HepG2 (cell line): ENCODE results near the gene ROM1. TPM values are rescaled to one million over a fixed set of nuclear protein-coding genes. Genes with fewer than 3 reads are reported as not detected.

Source experiments
- ATAC-seq: fragments of 200-7000 bp; cut with Tn5 transposase; 3 replicates; pipeline ENCODE4 v1.9.1; 2020; ENCODE audit warnings: mild to moderate bottlenecking, moderate library complexity
- BruUV-seq: library from RNA; stranded (reverse); fragments of 400-500 nt; replicated peaks from 2 replicates; lab custom pipeline; 2021; lab: Mats Ljungman, UMichigan
- CTCF ChIA-PET: fragments of 300-600 bp; formaldehyde crosslinking; extraction: SDS; loops from one replicate; lab custom pipeline; 2021; ENCODE audit warnings: low total read pairs, inconsistent platforms, low intra/inter-chr PET ratio; lab: Yijun Ruan, JAX
- POLR2A ChIA-PET: fragments of 350-600 bp; sonication (Branson Sonifier 250); formaldehyde crosslinking; loops from one replicate; lab custom pipeline; 2020; ENCODE audit warnings: antibody characterized with exemption, inconsistent platforms; lab: Yijun Ruan, JAX
- DNase-seq: peaks from one replicate; pipeline ENCODE4 v3.0.0-alpha.2; 2015; ENCODE audit warnings: low spot score
- FAIRE-seq: peaks from 3 replicates; lab custom pipeline; 2011; peaks lifted over from hg19 to GRCh38; lab: Jason Lieb, UNC
- H2AFZ ChIP-seq: one replicate; pipeline ENCODE4 v1.6.1; 2011; ENCODE audit warnings: low read length, inconsistent platforms
- H3K27ac ChIP-seq: fragments of 300-600 bp; 3 replicates; pipeline ENCODE4 v1.8.0; 2011; ENCODE audit warnings: mixed run types, mild to moderate bottlenecking, mixed read lengths, low read length, inconsistent platforms; ENCODE audit not compliant: insufficient read depth; ENCODE audit errors: extremely low read length
- H3K27me3 ChIP-seq, 2 experiments: fragments of 200-600 bp in 1 of 2; 2 replicates in 1 of 2; 3 replicates in 1 of 2; pipeline versions ENCODE4 v1.6.0 to v1.8.0; 2011; ENCODE audit warnings: low read length in 2 of 2, mild to moderate bottlenecking in 2 of 2, moderate library complexity in 2 of 2, inconsistent platforms in 1 of 2; ENCODE audit not compliant: insufficient read depth in 2 of 2, control insufficient read depth in 1 of 2
- H3K36me3 ChIP-seq, 2 experiments: fragments of 200-600 bp in 1 of 2; replicated peaks in 1 of 2; 2 replicates in 1 of 2; 3 replicates in 1 of 2; pipeline versions ENCODE4 v1.5.1 to v1.8.0; 2011; ENCODE audit warnings: low read length in 2 of 2, inconsistent platforms in 1 of 2; ENCODE audit not compliant: insufficient read depth in 2 of 2, control insufficient read depth in 1 of 2
- H3K4me1 ChIP-seq: 2 replicates; pipeline ENCODE4 v1.5.1; 2012; ENCODE audit warnings: low read length, inconsistent platforms; ENCODE audit not compliant: insufficient read depth
- H3K4me2 ChIP-seq: 2 replicates; pipeline ENCODE4 v1.6.0; 2011; ENCODE audit warnings: low read depth, low read length, inconsistent platforms
- H3K4me3 ChIP-seq, 3 experiments: fragments of 200-600 bp in 1 of 3; sonication (generic), shearing (Covaris generic) in 1 of 3; replicated peaks in 1 of 3; 2 replicates each; pipeline ENCODE4 v1.5.1; 2011 to 2016; ENCODE audit warnings: low read length in 3 of 3, inconsistent platforms in 2 of 3, low read depth in 2 of 3, mild to moderate bottlenecking in 2 of 3, control low read depth in 1 of 3, mixed read lengths in 1 of 3; ENCODE audit not compliant: insufficient read depth in 1 of 3
- H3K79me2 ChIP-seq: one replicate; pipeline ENCODE4 v1.6.1; 2011; ENCODE audit warnings: low read length, inconsistent platforms; ENCODE audit not compliant: insufficient read depth
- H3K9ac ChIP-seq: 2 replicates; pipeline ENCODE4 v1.6.0; 2011; ENCODE audit warnings: mild to moderate bottlenecking, low read depth, low read length, inconsistent platforms; ENCODE audit not compliant: insufficient read depth
- H3K9me3 ChIP-seq: 2 replicates; pipeline ENCODE4 v1.5.1; 2012; ENCODE audit warnings: mild to moderate bottlenecking, low read length
- H4K20me1 ChIP-seq: 2 replicates; pipeline ENCODE4 v1.6.0; 2011; ENCODE audit warnings: inconsistent platforms, mild to moderate bottlenecking, low read length, moderate library complexity; ENCODE audit not compliant: insufficient read depth
- GFI1 ChIP-seq: sonication (generic); formaldehyde crosslinking; IDR thresholded peaks from 2 replicates; pipeline ENCODE4 v1.5.0; 2020; ENCODE audit warnings: missing genetic modification reagents, mild to moderate bottlenecking, borderline replicate concordance
- HES4 ChIP-seq: sonication (generic); formaldehyde crosslinking; IDR thresholded peaks from 2 replicates; pipeline ENCODE4 v1.9.0; 2021; ENCODE audit warnings: mild to moderate bottlenecking, missing genetic modification reagents, borderline replicate concordance
- HNRNPLL ChIP-seq: fragments of 200-400 bp; formaldehyde crosslinking; IDR thresholded peaks from 2 replicates; pipeline ENCODE4 v1.6.1; 2017; ENCODE audit warnings: mild to moderate bottlenecking, low read depth, low read length; ENCODE audit not compliant: poor library complexity, severe bottlenecking
- IKZF4 ChIP-seq: sonication (generic); formaldehyde crosslinking; IDR thresholded peaks from 2 replicates; pipeline ENCODE4 v1.5.1; 2020; ENCODE audit warnings: borderline replicate concordance, mild to moderate bottlenecking, low read depth, missing genetic modification reagents; ENCODE audit errors: not compliant biosample characterization
- MTA1 ChIP-seq: sonication (generic); formaldehyde crosslinking; IDR thresholded peaks from 2 replicates; pipeline ENCODE4 v1.4.0; 2020; ENCODE audit warnings: missing genetic modification reagents, mild to moderate bottlenecking, borderline replicate concordance
- NFIC ChIP-seq: IDR thresholded peaks from 2 replicates; pipeline ENCODE4 v1.6.1; 2012; ENCODE audit warnings: mild to moderate bottlenecking, low read length, inconsistent platforms
- SETDB1 ChIP-seq: sonication (generic); formaldehyde crosslinking; IDR thresholded peaks from 2 replicates; pipeline ENCODE4 v1.5.1; 2020; ENCODE audit warnings: missing genetic modification reagents, mild to moderate bottlenecking, borderline replicate concordance
- TCF7 ChIP-seq: sonication (generic); IDR thresholded peaks from 2 replicates; pipeline ENCODE4 v1.6.1; 2016; ENCODE audit warnings: antibody characterized with exemption, low read depth
- ZFP62 ChIP-seq: sonication (generic); formaldehyde crosslinking; IDR thresholded peaks from 2 replicates; pipeline ENCODE4 v1.4.0; 2020; ENCODE audit warnings: missing genetic modification reagents
- ZNF549 ChIP-seq: sonication (generic); formaldehyde crosslinking; IDR thresholded peaks from 2 replicates; pipeline ENCODE4 v1.5.0; 2020; ENCODE audit warnings: missing genetic modification reagents
- ZNF563 ChIP-seq: sonication (generic); formaldehyde crosslinking; IDR thresholded peaks from 2 replicates; pipeline ENCODE4 v1.8.0; 2022; ENCODE audit warnings: mild to moderate bottlenecking, moderate library complexity, missing genetic modification reagents
- ZNF746 ChIP-seq: sonication (generic); formaldehyde crosslinking; IDR thresholded peaks from 2 replicates; pipeline ENCODE4 v1.8.0; 2022; ENCODE audit warnings: mild to moderate bottlenecking, missing genetic modification reagents
- WGBS: methylation state at CpG from one replicate; pipeline ENCODE4 v1.1.6; 2017; ENCODE audit warnings: low lambda C conversion rate; 5-methylcytosine and 5-hydroxymethylcytosine counted together
- in situ Hi-C: cut with HindIII; loops from 2 replicates; pipeline ENCODE4 v1.10.0; 2017; ENCODE audit warnings: low pct_unique_long_range_greater_than_20kb; ENCODE audit not compliant: extremely low pct_ligation_motif_present
- intact Hi-C: fragments of 100-400 bp; cut with micrococcal nuclease; formaldehyde crosslinking; loops from one replicate; pipeline ENCODE4 v1.10.0; 2022; ENCODE audit not compliant: unreplicated experiment
- polyA plus RNA-seq, 8 experiments: library from polyadenylated mRNA; depleted of rRNA in 3 of 8; stranded (reverse) in 7 of 8; unstranded in 1 of 8; fragments of >200 nt; fragmentation: Illumina TruSeq in 4 of 8; extraction: Trizol in 4 of 8; gene quantifications; 2 replicates each; pipeline versions ENCODE4 v1.2.1 to v1.2.3, GENCODE V29; 2011 to 2016; ENCODE audit warnings: low read depth in 4 of 8, missing spikeins in 1 of 8, mixed read lengths in 1 of 8; ENCODE audit not compliant: insufficient read depth in 1 of 8
- total RNA-seq, 5 experiments: library from RNA; depleted of rRNA; stranded (reverse); fragments of >200 nt; fragmentation: Illumina TruSeq; extraction: Trizol; gene quantifications; 2 replicates each; pipeline ENCODE4 v1.2.3, GENCODE V29; 2016; ENCODE audit warnings: low read depth in 1 of 5
- TF ChIP-seq, protein P1 (sequence below): sonication (generic); formaldehyde crosslinking; IDR thresholded peaks from 2 replicates; pipeline ENCODE4 v1.9.0; 2022; ENCODE audit warnings: missing genetic modification reagents, mild to moderate bottlenecking, borderline replicate concordance
- TF ChIP-seq, protein P2 (sequence below): sonication (generic); formaldehyde crosslinking; IDR thresholded peaks from 2 replicates; pipeline ENCODE4 v1.5.1; 2020; ENCODE audit warnings: mild to moderate bottlenecking, missing genetic modification reagents, moderate library complexity

The ROM1 gene
- total and polyA plus RNA-seq, 2 of the 13 experiments (the other 11 are each of a cell fraction or from before 2014, with no cell fraction given), result 1.2 to 2.4 TPM

DNA sequence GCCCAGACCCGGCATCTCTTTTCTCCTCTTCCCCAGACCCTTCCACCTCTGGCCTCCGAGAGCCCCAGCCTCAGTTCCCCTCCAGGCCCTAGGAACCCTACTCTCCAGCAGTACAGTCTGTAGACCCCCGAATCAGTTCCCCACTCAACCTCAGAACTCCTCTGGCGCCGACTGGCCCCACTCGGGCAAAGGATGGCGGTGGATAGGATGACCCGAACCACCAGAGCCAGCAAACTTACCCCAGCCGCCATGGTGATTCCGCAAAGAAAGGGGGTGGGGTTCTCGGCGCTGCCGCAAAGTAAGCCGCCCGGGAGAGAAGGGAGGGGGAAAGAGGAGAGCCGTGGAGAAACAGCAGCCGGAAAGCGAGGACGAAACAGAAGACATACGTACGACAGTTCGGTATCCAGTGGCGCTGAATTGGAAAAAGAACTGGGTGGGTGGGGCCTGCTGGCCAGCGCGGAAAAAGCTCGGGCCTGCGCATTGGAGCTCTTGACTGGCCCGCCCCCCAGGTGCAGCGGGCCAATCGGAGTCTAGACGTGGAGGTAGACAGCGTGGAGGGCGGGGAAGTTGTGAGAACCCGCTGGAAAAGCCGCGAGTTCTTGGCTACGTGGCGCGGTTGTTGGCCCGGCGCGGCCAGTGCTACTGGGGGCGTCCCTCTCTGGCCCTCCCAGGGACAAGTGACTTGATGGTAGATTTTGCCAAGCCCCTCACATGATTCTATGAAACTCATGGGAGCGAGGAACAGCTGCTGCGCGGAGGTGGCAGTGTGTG, 39.3 kb upstream of the ROM1 start, which contains the start of gene EEF1G (continued):
- TF ChIP-seq HNRNPLL, result peak; percentile 99
- TF ChIP-seq, all 625 proteins: peak for 209

DNA sequence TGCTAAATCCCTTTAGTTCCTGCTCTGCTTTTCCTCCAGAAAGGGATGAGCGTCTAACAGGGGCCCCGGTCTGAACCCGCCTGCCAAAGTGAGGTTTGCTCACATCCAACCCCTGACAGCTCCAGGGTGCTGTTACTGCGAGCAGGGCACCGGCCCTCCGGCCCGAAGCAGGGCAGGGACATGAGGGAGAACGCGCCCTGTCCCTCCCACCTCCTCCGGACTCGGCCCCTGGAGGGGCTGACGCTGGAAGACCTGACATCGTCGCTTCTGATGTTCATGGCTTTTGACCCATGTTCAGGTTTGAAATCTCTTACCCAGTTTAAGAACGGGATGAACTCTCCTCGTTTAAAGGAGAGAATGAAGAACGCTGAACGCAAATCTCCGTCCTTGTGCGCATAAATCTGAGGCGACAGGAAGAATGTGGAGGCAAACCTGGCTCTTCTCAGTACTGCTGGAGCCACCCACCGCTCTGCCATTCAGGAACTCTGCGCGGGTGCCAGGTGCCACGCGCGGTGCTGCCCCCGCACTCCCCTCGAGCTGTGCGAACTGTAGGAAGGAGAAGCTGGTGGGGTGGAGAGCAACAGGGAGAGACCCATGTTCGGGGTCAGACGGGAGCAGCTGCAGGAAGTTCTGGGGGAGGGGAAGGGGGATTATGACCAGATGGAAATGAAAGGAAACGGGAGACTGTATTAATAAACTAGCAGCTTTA, 38.5 kb upstream of the ROM1 start:
- ChIA-PET POLR2A (interaction anchor here (0.6 to 5.0 kb wide), 47 partner anchors 8 to 267 kb away, joined by 3 to 160 read pairs (median 6); partner anchors contain the start of genes AHNAK, B3GAT3, C11orf98 and CSKMT), CTCF (no interaction called here)
- peak; percentile 27 for ATAC-seq
- peaks cover 8% of the 10 kb centered on the region; the same call in 1 of the 2 replicates for H4K20me1 ChIP-seq
- H3K27me3 ChIP-seq, result no peaks in the 10 kb centered on the region; a peak in 1 of 5 replicates
- H3K79me2 ChIP-seq, result peaks cover 60% of the 10 kb centered on the region
- peaks cover 16 to 58% of the 10 kb centered on the region in 2 experiments for H3K36me3 ChIP-seq
- H3K9ac ChIP-seq, result peak overlapping the region; percentile 98
- in situ Hi-C loops, result no loop called here
- intact Hi-C loops, result no loop called here
- H3K4me3 ChIP-seq, result peak overlapping the region; percentile 74 to 83 (median 77)
- FAIRE-seq, result peak; percentile 18
- peaks cover 56% of the 10 kb centered on the region for H3K4me1 ChIP-seq
- WGBS, result 21% methylated on average over 22 of the region's 33 CpGs
- peak overlapping the region; percentile 89 for H3K4me2 ChIP-seq
- TSS peak; percentile 84 for BruUV-seq
- peak overlapping the region; percentile 85 for H3K27ac ChIP-seq
- no peak overlapping the region for H2AFZ ChIP-seq
- no peak for DNase-seq
- H3K9me3 ChIP-seq, result no peaks in the 10 kb centered on the region
- TF ChIP-seq ZNF746 (CRISPR knock-in tag) (peak; percentile 46; the same call in 1 of the 2 replicates), TCF7 (no peak), MTA1 (no peak), ZFP62 (CRISPR knock-in tag) (no peak), SETDB1 (0 out of 2 replicates have a peak, but pooled peaks have one; percentile 63), HES4 (CRISPR knock-in tag) (0 out of 2 replicates have a peak, but pooled peaks have one; percentile 22), GFI1 (CRISPR knock-in tag) (0 out of 2 replicates have a peak, but pooled peaks have one; percentile 72), IKZF4 (CRISPR knock-in tag) (no peak), NFIC (0 out of 2 replicates have a peak, but pooled peaks have one; percentile 22), ZNF563 (CRISPR knock-in tag) (peak; percentile 60; the same call in 1 of the 2 replicates), ZNF549 (0 out of 2 replicates have a peak, but pooled peaks have one; percentile 17)
- TF ChIP-seq, protein P1, sequence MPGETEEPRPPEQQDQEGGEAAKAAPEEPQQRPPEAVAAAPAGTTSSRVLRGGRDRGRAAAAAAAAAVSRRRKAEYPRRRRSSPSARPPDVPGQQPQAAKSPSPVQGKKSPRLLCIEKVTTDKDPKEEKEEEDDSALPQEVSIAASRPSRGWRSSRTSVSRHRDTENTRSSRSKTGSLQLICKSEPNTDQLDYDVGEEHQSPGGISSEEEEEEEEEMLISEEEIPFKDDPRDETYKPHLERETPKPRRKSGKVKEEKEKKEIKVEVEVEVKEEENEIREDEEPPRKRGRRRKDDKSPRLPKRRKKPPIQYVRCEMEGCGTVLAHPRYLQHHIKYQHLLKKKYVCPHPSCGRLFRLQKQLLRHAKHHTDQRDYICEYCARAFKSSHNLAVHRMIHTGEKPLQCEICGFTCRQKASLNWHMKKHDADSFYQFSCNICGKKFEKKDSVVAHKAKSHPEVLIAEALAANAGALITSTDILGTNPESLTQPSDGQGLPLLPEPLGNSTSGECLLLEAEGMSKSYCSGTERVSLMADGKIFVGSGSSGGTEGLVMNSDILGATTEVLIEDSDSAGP (CRISPR knock-in tag), result peak; percentile 64
- TF ChIP-seq, protein P2, sequence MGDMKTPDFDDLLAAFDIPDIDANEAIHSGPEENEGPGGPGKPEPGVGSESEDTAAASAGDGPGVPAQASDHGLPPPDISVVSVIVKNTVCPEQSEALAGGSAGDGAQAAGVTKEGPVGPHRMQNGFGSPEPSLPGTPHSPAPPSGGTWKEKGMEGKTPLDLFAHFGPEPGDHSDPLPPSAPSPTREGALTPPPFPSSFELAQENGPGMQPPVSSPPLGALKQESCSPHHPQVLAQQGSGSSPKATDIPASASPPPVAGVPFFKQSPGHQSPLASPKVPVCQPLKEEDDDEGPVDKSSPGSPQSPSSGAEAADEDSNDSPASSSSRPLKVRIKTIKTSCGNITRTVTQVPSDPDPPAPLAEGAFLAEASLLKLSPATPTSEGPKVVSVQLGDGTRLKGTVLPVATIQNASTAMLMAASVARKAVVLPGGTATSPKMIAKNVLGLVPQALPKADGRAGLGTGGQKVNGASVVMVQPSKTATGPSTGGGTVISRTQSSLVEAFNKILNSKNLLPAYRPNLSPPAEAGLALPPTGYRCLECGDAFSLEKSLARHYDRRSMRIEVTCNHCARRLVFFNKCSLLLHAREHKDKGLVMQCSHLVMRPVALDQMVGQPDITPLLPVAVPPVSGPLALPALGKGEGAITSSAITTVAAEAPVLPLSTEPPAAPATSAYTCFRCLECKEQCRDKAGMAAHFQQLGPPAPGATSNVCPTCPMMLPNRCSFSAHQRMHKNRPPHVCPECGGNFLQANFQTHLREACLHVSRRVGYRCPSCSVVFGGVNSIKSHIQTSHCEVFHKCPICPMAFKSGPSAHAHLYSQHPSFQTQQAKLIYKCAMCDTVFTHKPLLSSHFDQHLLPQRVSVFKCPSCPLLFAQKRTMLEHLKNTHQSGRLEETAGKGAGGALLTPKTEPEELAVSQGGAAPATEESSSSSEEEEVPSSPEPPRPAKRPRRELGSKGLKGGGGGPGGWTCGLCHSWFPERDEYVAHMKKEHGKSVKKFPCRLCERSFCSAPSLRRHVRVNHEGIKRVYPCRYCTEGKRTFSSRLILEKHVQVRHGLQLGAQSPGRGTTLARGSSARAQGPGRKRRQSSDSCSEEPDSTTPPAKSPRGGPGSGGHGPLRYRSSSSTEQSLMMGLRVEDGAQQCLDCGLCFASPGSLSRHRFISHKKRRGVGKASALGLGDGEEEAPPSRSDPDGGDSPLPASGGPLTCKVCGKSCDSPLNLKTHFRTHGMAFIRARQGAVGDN (CRISPR knock-in tag), result peak; percentile 21; the same call in 1 of the 2 replicates
